Common myeloid progenitor, CD34-positive (primary cell): ENCODE results near the gene MZT2B. TPM values are rescaled to one million over a fixed set of nuclear protein-coding genes. Genes with fewer than 3 reads are reported as not detected.
"Not testable (repeated sequence)": the region's sequence is repeated elsewhere in the genome, so short reads cannot be mapped to it uniquely, and the experiment has no call there.

ENCODE experiments used
- CTCF ChIA-PET: fragments of 350-600 bp; sonication (Branson Sonifier 250); formaldehyde crosslinking; loops from one replicate; lab custom pipeline; 2021; ENCODE audit warnings: antibody characterized with exemption; lab: Charles Lee
- POLR2A ChIA-PET: fragments of 350-600 bp; sonication (Branson Sonifier 250); formaldehyde crosslinking; loops from one replicate; lab custom pipeline; 2021; ENCODE audit warnings: antibody characterized with exemption; lab: Charles Lee
- DNase-seq, 3 donors: peaks; one replicate each; pipeline versions ENCODE4 v3.0.0 to v3.0.0-alpha.2; 2013
- H3K27ac ChIP-seq, 2 experiments: 1 replicate in 1 of 2; 2 replicates in 1 of 2; pipeline ENCODE4 v1.7.0; 2013; ENCODE audit warnings: inconsistent platforms in 2 of 2, low read length in 2 of 2, mild to moderate bottlenecking in 2 of 2, low read depth in 1 of 2, moderate library complexity in 1 of 2; ENCODE audit not compliant: severe bottlenecking in 2 of 2, insufficient read depth in 1 of 2, poor library complexity in 1 of 2
- H3K27me3 ChIP-seq, 5 experiments: replicated peaks in 2 of 5; 1 replicate in 3 of 5; 2 replicates in 2 of 5; pipeline versions ENCODE4 v1.6.1 to v1.7.0; 2013; ENCODE audit warnings: low read length in 4 of 5, mild to moderate bottlenecking in 2 of 5, moderate library complexity in 2 of 5, inconsistent platforms in 1 of 5; ENCODE audit not compliant: insufficient read depth in 5 of 5, control insufficient read depth in 4 of 5
- H3K36me3 ChIP-seq, 4 experiments: 1 replicate in 2 of 4; 2 replicates in 2 of 4; pipeline versions ENCODE4 v1.6.1 to v1.7.0; 2013; ENCODE audit warnings: low read length in 3 of 4, control low read depth in 1 of 4, mild to moderate bottlenecking in 1 of 4; ENCODE audit not compliant: control insufficient read depth in 4 of 4, insufficient read depth in 4 of 4
- H3K4me1 ChIP-seq, 4 experiments: 1 replicate in 3 of 4; 2 replicates in 1 of 4; pipeline versions ENCODE4 v1.6.1 to v1.7.1; 2013; ENCODE audit warnings: low read length in 3 of 4, mild to moderate bottlenecking in 3 of 4, control low read depth in 1 of 4, inconsistent platforms in 1 of 4, moderate library complexity in 1 of 4; ENCODE audit not compliant: control insufficient read depth in 4 of 4, insufficient read depth in 4 of 4; ENCODE audit errors: control extremely low read depth in 1 of 4
- H3K4me3 ChIP-seq, 7 experiments: 1 replicate in 4 of 7; 2 replicates in 3 of 7; pipeline versions ENCODE4 v1.5.1 to v1.7.0; 2013; ENCODE audit warnings: mild to moderate bottlenecking in 7 of 7, low read length in 6 of 7, moderate library complexity in 6 of 7, inconsistent platforms in 2 of 7, low read depth in 2 of 7, control low read depth in 1 of 7; ENCODE audit not compliant: insufficient read depth in 4 of 7, control insufficient read depth in 1 of 7; ENCODE audit errors: extremely low read depth in 1 of 7
- H3K9me3 ChIP-seq, 5 experiments: 1 replicate in 4 of 5; 2 replicates in 1 of 5; pipeline versions ENCODE4 v1.6.1 to v1.7.1; 2013; ENCODE audit warnings: low read length in 4 of 5, mild to moderate bottlenecking in 2 of 5, inconsistent platforms in 1 of 5, low read depth in 1 of 5, moderate library complexity in 1 of 5; ENCODE audit not compliant: control insufficient read depth in 4 of 5, insufficient read depth in 2 of 5; ENCODE audit errors: control extremely low read depth in 1 of 5
- WGBS: methylation state at CpG from one replicate; pipeline ENCODE4 v1.1.5; 2013; ENCODE audit not compliant: insufficient coverage; 5-methylcytosine and 5-hydroxymethylcytosine counted together
- polyA plus RNA-seq: library from polyadenylated mRNA; unstranded; fragments of 120-200 nt; gene quantifications from one replicate; pipeline ENCODE4 v1.2.1, GENCODE V29; 2013

MZT2B gene
- polyA plus RNA-seq, result 184 TPM

DNA sequence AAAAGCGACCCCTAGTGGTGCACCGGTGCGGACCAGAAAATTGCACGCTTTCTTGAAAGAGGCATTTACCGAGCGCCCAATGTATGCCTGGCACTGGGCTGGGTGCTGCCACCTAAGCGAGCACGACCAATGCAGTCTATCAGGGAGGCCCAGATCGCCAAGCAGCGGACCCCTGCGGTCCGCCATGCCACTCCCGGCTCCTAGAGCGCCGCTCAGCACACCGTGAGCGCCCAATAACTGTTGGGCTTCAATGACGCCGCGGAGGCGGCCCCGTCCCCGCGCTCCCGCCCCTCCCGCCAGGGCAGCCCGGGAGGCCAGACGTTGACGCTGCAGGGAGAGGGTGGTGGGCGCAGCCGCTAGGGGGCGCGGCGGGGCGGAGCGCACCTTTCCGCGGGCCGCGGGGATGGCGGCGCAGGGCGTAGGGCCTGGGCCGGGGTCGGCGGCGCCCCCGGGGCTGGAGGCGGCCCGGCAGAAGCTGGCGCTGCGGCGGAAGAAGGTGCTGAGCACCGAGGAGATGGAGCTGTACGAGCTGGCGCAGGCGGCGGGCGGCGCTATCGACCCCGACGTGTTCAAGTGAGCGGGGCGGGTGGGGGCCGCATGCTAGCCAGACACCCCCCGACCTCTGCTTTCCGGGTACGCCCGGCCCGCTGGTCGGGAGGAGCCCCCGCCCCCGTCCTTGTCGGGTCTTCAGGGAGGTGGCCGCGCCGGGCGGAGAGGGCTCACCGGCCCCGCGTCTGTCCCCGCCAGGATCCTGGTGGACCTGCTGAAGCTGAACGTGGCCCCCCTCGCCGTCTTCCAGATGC is at the start of gene MZT2B:
Gene MZT2B, plus strand, starts transcription at position 383 of the 803 bp plus-strand sequence. Its CDS starts 21 bp downstream, at position 404.
- Histone ChIP-seq H3K4me1 (peaks cover 0 to 24% (median 23%) of the 10 kb centered on the region in 4 experiments), H3K4me3 (peak within 1 kb of the TSS; percentile 74 to 99 (median 94)), H3K27ac (peak within 1 kb of the TSS; percentile 70 to 91), H3K36me3 (peaks cover 3 to 13% (median 5%) of the 10 kb centered on the region in 4 experiments)
- ChIA-PET POLR2A (interaction anchor here (1.2 kb wide), 1 partner anchor 160 kb away, joined by 4 read pairs; the partner anchor contains the start of gene IMP4), CTCF (interaction anchor here (0.8 to 1.5 kb wide), 2 partner anchors 15 to 40 kb away, joined by 3 read pairs; no protein-coding TSS in a partner anchor)
- DNase-seq, result peak; percentile 80 to 91 (median 90)
- H3K27me3 ChIP-seq, H3K9me3 ChIP-seq: not testable (repeated sequence)
- 0% methylated on average over 37 of the region's 86 CpGs for WGBS

GRCh38 chr2:130135692-130136541 is 46.1 kb upstream of the MZT2B start:
- no peak for DNase-seq
- Histone ChIP-seq H3K9me3 (no peaks in the 10 kb centered on the region), H3K27ac (no peak overlapping the region), H3K27me3 (no peaks in the 10 kb centered on the region), H3K36me3 (no peaks in the 10 kb centered on the region), H3K4me1 (no peaks in the 10 kb centered on the region), H3K4me3 (no peak overlapping the region)
- 96% methylated on average over 10 of the region's 15 CpGs for WGBS
- CTCF ChIA-PET, result no interaction called here
- POLR2A ChIA-PET, result no interaction called here

- H3K27ac ChIP-seq, POLR2A ChIA-PET, CTCF ChIA-PET, H3K4me1 ChIP-seq, H3K36me3 ChIP-seq, DNase-seq, H3K4me3 ChIP-seq, H3K9me3 ChIP-seq, H3K27me3 ChIP-seq: not testable (repeated sequence)
- WGBS, result 100% methylated on average over 3 of the region's 10 CpGs
These were observed 45.5 kb upstream of the MZT2B start for GRCh38 chr2:130136546-130136945.

DNA sequence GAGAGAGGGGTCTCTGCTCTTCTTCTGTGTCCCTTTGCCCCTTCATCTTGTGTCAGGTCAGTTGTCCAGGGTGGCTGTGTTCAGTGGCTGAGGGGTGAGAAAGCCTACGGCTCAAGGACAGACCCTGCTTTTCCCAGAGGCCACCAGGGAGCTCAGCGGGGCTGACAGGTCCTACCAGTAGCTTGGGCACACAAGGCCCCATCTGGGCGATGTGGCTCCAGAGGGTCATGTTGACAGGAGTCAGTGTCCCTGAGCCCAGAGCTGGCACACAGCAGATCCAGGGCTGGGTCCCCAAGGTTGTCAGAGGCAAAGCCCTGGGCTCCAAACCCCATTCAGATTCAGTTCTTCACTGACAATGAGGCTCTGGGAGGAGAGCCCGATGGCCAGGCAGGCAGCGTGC is 44.9 kb upstream of the MZT2B start:
- H3K9me3 ChIP-seq, H3K4me1 ChIP-seq, H3K4me3 ChIP-seq, H3K27ac ChIP-seq, DNase-seq, H3K36me3 ChIP-seq, H3K27me3 ChIP-seq, POLR2A ChIA-PET, CTCF ChIA-PET: not testable (repeated sequence)
- 91% methylated on average over 3 of the region's 5 CpGs for WGBS

- no CpG with 5 or more reads among the region's 13 CpGs for whole genome bisulfite sequencing
- peaks cover 0 to 10% (median 2%) of the 10 kb centered on the region in 5 experiments for H3K27me3 ChIP-seq
- POLR2A ChIA-PET, CTCF ChIA-PET, H3K27ac ChIP-seq, H3K9me3 ChIP-seq, H3K36me3 ChIP-seq, H3K4me3 ChIP-seq, DNase-seq, H3K4me1 ChIP-seq: not testable (repeated sequence)
These were observed 43.7 kb upstream of the MZT2B start for GRCh38 chr2:130138326-130138725.

GRCh38 chr2:130138841-130139251 is 43.2 kb upstream of the MZT2B start:
- H3K4me3 ChIP-seq, H3K36me3 ChIP-seq, H3K4me1 ChIP-seq, H3K9me3 ChIP-seq, CTCF ChIA-PET, H3K27ac ChIP-seq, DNase-seq, POLR2A ChIA-PET: not testable (repeated sequence)
- peaks cover 0 to 14% (median 4%) of the 10 kb centered on the region in 5 experiments for H3K27me3 ChIP-seq
- WGBS, result 93% methylated on average over 2 of the region's 15 CpGs
